Measurements from ENCODE around the gene MLLT1.

MLLT1 gene

GRCh38 chr19:6216236-6216995, 63.4 kb downstream of the MLLT1 start:
- no peak overlapping the region for H2AFZ ChIP-seq (ENCODE audit: low read depth, low read length)
- no peaks in the 10 kb centered on the region for H3K27me3 ChIP-seq (ENCODE audit: low read depth, low read length)
- no peak overlapping the region for H3K4me2 ChIP-seq (ENCODE audit: low read length)
- H3K9me3 ChIP-seq (ENCODE audit: insufficient read depth, low read length) = no peaks in the 10 kb centered on the region
- peaks cover 13% of the 10 kb centered on the region for H3K36me3 ChIP-seq (replicated peaks; ENCODE audit: low read depth, low read length)
- H3K9ac ChIP-seq (ENCODE audit: low read length) = no peak overlapping the region
- no peaks in the 10 kb centered on the region for H3K4me1 ChIP-seq (ENCODE audit: low read length)
- H3K4me3 ChIP-seq (ENCODE audit: low read length) = no peak overlapping the region
- no peaks in the 10 kb centered on the region for H3K79me2 ChIP-seq (ENCODE audit: low read length)
- H4K20me1 ChIP-seq (ENCODE audit: insufficient read depth, low read length) = no peaks in the 10 kb centered on the region; the same call in 1 of the 2 replicates
- TF ChIP-seq CTCF (IDR thresholded peaks at IDR 0.05; ENCODE audit: low read depth, low read length) (no peak), EZH2phosphoT487 (IDR thresholded peaks at IDR 0.05; ENCODE audit: low read depth) (no peak)
- H3K27ac ChIP-seq (ENCODE audit: low read length) = no peak overlapping the region

GRCh38 chr19:6215701-6216235, 64.0 kb downstream of the MLLT1 start:
- Histone ChIP-seq H3K4me1 (ENCODE audit: low read length) (no peaks in the 10 kb centered on the region), H4K20me1 (ENCODE audit: insufficient read depth, low read length) (no peaks in the 10 kb centered on the region; the same call in 1 of the 2 replicates), H3K4me2 (ENCODE audit: low read length) (no peak overlapping the region), H3K9me3 (ENCODE audit: insufficient read depth, low read length) (no peaks in the 10 kb centered on the region), H3K27me3 (ENCODE audit: low read depth, low read length) (no peaks in the 10 kb centered on the region), H3K36me3 (replicated peaks; ENCODE audit: low read depth, low read length) (peaks cover 10% of the 10 kb centered on the region), H3K4me3 (ENCODE audit: low read length) (no peak overlapping the region), H3K9ac (ENCODE audit: low read length) (no peak overlapping the region), H2AFZ (ENCODE audit: low read depth, low read length) (no peak overlapping the region), H3K27ac (ENCODE audit: low read length) (no peak overlapping the region), H3K79me2 (ENCODE audit: low read length) (no peaks in the 10 kb centered on the region)
- TF ChIP-seq CTCF (IDR thresholded peaks at IDR 0.05; ENCODE audit: low read depth, low read length) (no peak), EZH2phosphoT487 (IDR thresholded peaks at IDR 0.05; ENCODE audit: low read depth) (no peak)

- Histone ChIP-seq H2AFZ (ENCODE audit: low read depth, low read length) (no peak overlapping the region), H3K79me2 (ENCODE audit: low read length) (no peaks in the 10 kb centered on the region), H3K9ac (ENCODE audit: low read length) (no peak overlapping the region), H3K4me1 (ENCODE audit: low read length) (no peaks in the 10 kb centered on the region), H3K4me3 (ENCODE audit: low read length) (no peak overlapping the region), H3K27ac (ENCODE audit: low read length) (no peak overlapping the region), H3K27me3 (ENCODE audit: low read depth, low read length) (no peaks in the 10 kb centered on the region), H3K36me3 (replicated peaks; ENCODE audit: low read depth, low read length) (peaks cover 10% of the 10 kb centered on the region), H4K20me1 (ENCODE audit: insufficient read depth, low read length) (no peaks in the 10 kb centered on the region; the same call in 1 of the 2 replicates), H3K4me2 (ENCODE audit: low read length) (no peak overlapping the region), H3K9me3 (ENCODE audit: insufficient read depth, low read length) (no peaks in the 10 kb centered on the region)
- no peak for TF ChIP-seq EZH2phosphoT487 (IDR thresholded peaks at IDR 0.05; ENCODE audit: low read depth)
- TF ChIP-seq CTCF (IDR thresholded peaks at IDR 0.05; ENCODE audit: low read depth, low read length) = no peak
These were observed 64.8 kb downstream of the MLLT1 start for GRCh38 chr19:6214881-6215541.
